ENCODE measurements around the gene ATP5F1B. TPM values are rescaled to one million over a fixed set of nuclear protein-coding genes. Genes with fewer than 3 reads are reported as not detected.

The ATP5F1B gene
- 100 to 1,000 TPM; 489 to 941 TPM for total RNA-seq

GRCh38 chr12:56645717-56646446 is at the start of gene ATP5F1B:
ATP5F1B (minus strand) TSS chr12:56645984; CDS start chr12:56645963, 21 bp downstream.
- Mint-ChIP-seq H3K36me3 (ENCODE audit: low read depth) (peaks cover 54% of the 10 kb centered on the region), H3K4me1 (peaks cover 13% of the 10 kb centered on the region), H3K4me3 (peak within 1 kb of the TSS; percentile 95), H3K27me3 (no peaks in the 10 kb centered on the region), H3K27ac (peak within 1 kb of the TSS; percentile 99), H3K9me3 (no peaks in the 10 kb centered on the region)
- peak; percentile 99 for ATAC-seq (replicated peaks)

GRCh38 chr12:56694161-56694560 is 48.4 kb upstream of the ATP5F1B start:
- no peaks in the 10 kb centered on the region for H3K9me3 Mint-ChIP-seq
- ATAC-seq (replicated peaks): no peak
- no peaks in the 10 kb centered on the region for H3K27me3 Mint-ChIP-seq
- H3K27ac Mint-ChIP-seq: no peak overlapping the region
- H3K4me3 Mint-ChIP-seq: no peak overlapping the region
- H3K36me3 Mint-ChIP-seq (ENCODE audit: low read depth): no peaks in the 10 kb centered on the region
- H3K4me1 Mint-ChIP-seq: no peaks in the 10 kb centered on the region

DNA sequence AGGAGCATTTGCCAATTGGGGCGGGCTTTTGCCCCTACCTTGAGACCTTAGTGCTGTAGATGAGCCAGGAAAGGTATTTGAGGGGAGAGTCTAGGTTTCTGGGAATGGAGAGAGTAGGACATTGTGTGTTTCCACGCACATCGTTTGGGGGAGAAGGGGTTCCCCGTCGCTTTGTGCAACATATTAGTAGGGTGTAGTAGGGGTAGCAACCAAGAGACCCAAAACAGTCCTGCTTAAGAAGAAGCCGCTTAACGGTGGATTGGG is 43.0 kb upstream of the ATP5F1B start:
- peak overlapping the region; percentile 95 for H3K4me3 Mint-ChIP-seq

GRCh38 chr12:56688129-56688845 is 42.5 kb upstream of the ATP5F1B start, which contains the start of gene PTGES3:
PTGES3 (minus strand) TSS chr12:56688284; CDS start chr12:56687999, 285 bp downstream.
- H3K27ac Mint-ChIP-seq: peak within 1 kb of the TSS; percentile 96
- H3K27me3 Mint-ChIP-seq: no peaks in the 10 kb centered on the region

More for the DNA sequence above, 43.0 kb upstream of the ATP5F1B start:
- Mint-ChIP-seq H3K4me1 (peaks cover 8% of the 10 kb centered on the region), H3K27me3 (no peaks in the 10 kb centered on the region), H3K27ac (peak overlapping the region; percentile 96), H3K9me3 (no peaks in the 10 kb centered on the region), H3K36me3 (ENCODE audit: low read depth) (peaks cover 53% of the 10 kb centered on the region)
- no peak for ATAC-seq (replicated peaks)

DNA sequence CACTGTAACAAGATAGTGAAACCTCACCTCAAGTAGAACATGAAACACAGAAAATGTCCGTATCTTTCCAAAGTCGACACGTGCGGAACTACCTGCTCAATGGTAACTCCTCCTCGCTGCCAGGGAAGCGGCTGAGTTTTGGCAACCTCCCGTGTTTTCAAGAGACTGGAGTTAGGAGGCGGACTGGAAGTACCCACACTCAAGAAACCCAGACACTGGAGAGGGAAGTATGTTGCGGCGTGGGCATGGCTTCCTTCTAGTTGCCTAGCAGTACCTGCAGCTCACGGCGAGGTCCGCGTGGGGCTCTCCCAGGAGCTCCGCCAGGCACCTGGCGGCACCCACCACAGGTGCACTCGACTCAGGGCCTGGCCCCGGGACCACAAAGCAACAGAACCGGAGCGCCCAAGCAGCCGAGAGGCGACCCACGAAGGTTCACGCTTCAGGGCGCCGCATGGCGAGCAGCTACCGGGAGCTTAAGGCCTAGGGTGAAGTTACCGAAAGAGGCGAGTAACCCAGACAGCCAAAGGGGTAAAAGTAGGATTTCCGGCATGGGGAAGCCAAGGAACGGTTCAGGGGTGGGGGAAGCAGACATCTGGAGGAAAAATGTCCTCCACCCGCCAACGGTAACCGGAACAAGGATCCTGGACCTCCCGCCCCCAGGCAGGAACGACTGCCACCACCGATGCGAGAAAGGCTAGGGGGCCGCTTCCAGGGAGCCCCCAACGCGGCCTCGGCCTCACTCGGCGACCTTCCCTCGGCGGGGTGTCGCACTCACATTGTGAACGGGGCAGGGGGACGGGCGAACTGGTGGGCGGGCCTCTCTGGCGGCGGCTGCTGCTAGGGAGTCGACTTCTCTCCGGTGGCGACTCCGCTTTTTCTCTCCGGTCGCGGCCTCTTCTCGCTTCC is 41.7 kb upstream of the ATP5F1B start:
- peaks cover 66% of the 10 kb centered on the region for H3K36me3 Mint-ChIP-seq (ENCODE audit: low read depth)
- ATAC-seq (replicated peaks): peak; percentile 37
- peak overlapping the region; percentile 96 for H3K27ac Mint-ChIP-seq
- H3K9me3 Mint-ChIP-seq: no peaks in the 10 kb centered on the region
- H3K4me1 Mint-ChIP-seq: peaks cover 8% of the 10 kb centered on the region
- H3K4me3 Mint-ChIP-seq: peak overlapping the region; percentile 95
- no peaks in the 10 kb centered on the region for H3K27me3 Mint-ChIP-seq

More at GRCh38 chr12:56688129-56688845, 42.5 kb upstream of the ATP5F1B start, which contains the start of gene PTGES3:
- H3K4me1 Mint-ChIP-seq: peaks cover 8% of the 10 kb centered on the region
- peaks cover 58% of the 10 kb centered on the region for H3K36me3 Mint-ChIP-seq (ENCODE audit: low read depth)
- H3K4me3 Mint-ChIP-seq: peak within 1 kb of the TSS; percentile 95
- H3K9me3 Mint-ChIP-seq: no peaks in the 10 kb centered on the region
- ATAC-seq (replicated peaks): peak; percentile 78

DNA sequence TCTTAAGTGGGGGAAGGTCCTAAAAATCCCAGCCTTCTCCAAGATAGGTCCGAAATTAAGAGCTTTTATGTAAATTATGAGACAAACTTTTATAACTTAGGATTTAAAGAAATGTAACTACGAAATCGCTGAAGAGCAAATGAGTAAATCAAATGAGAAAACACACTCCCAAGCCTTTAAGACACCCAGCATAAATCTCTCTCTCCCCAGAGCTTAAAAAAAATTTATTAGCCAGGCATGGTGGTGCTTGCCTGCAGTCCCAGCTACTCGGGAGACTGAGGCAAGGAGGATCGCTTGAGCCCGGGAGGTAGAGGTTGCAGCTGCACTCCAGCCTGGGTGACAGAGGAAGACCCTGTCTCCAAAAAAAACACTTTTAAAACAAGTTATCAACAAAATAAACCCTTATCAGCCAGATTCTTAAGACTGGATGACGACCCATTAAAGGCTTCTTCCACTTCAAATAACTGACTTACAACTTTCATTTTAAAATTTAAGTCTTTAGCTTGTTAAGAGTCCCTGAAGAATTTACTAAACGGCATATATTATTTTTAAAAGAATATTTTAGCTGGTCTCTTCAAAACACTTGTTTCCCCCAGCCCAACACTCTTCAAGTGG is 39.1 kb upstream of the ATP5F1B start:
- peaks cover 17% of the 10 kb centered on the region for H3K4me1 Mint-ChIP-seq
- peak overlapping the region; percentile 95 for H3K4me3 Mint-ChIP-seq
- H3K27ac Mint-ChIP-seq: peak overlapping the region; percentile 96
- no peak for ATAC-seq (replicated peaks)
- H3K27me3 Mint-ChIP-seq: no peaks in the 10 kb centered on the region
- H3K9me3 Mint-ChIP-seq: no peaks in the 10 kb centered on the region
- H3K36me3 Mint-ChIP-seq (ENCODE audit: low read depth): peaks cover 92% of the 10 kb centered on the region

- ATAC-seq (replicated peaks): no peak
- H3K27me3 Mint-ChIP-seq: no peaks in the 10 kb centered on the region
- no peaks in the 10 kb centered on the region for H3K9me3 Mint-ChIP-seq
- H3K4me3 Mint-ChIP-seq: peak overlapping the region; percentile 95
- peaks cover 27% of the 10 kb centered on the region for H3K4me1 Mint-ChIP-seq
- peak overlapping the region; percentile 96 for H3K27ac Mint-ChIP-seq
- H3K36me3 Mint-ChIP-seq (ENCODE audit: low read depth): peaks cover 100% of the 10 kb centered on the region
Measured at GRCh38 chr12:56682323-56682722, 36.5 kb upstream of the ATP5F1B start.

DNA sequence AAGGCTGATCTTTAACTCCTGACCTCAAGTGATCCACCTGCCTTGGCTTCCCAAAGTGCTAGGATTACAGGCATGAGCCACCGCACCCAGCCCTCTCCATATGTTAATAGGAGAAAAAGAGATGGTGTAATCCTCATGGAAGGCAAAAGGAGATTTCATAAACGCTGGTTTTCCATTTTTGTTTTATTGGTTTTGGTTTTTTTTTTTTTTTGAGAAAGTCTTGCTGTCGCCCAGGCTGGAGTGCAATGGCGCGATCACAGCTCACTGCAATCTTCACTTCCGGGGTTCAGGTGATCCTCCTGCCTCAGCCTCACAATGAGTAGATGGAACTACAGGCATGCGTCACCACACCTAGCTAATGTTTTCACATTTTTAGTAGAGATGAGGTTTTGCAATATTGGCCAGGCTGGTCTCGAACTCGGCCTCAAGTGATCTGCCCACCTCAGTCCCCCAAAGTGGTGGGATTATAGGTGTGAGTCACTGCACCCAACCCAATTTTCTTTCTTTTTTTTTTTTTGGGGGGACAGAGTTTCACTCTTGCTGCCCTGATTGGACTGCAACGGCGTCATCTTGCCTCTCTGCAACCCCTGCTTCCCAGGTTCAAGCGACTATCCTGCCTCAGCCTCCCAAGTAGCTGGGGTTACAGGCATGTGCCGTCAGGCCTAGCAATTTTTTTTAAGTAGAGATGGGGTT is 34.2 kb upstream of the ATP5F1B start:
- no peak for ATAC-seq (replicated peaks)
- peaks cover 100% of the 10 kb centered on the region for H3K36me3 Mint-ChIP-seq (ENCODE audit: low read depth)
- H3K9me3 Mint-ChIP-seq: no peaks in the 10 kb centered on the region
- H3K4me1 Mint-ChIP-seq: peaks cover 27% of the 10 kb centered on the region
- no peaks in the 10 kb centered on the region for H3K27me3 Mint-ChIP-seq
- H3K4me3 Mint-ChIP-seq: peak overlapping the region; percentile 45
- peak overlapping the region; percentile 22 for H3K27ac Mint-ChIP-seq

DNA sequence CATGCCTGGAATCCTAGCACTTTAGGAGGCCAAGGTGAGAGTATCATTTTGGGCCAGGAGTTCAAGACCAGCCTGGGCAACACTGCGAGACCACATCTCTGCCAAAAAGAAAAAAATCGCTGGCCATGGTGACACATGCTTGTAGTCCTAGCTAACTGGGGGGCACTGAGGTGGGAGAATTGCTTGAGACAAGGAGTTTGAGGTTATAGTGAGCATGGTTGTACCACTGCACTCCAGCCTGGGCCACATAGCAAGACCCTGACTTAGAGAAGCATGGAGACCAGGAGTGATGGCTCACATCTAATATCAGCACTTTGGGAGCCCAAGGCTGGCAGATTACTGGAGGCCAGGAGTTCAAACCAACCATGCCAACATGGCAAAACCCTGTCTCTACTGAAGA is 33.1 kb upstream of the ATP5F1B start:
- H3K27ac Mint-ChIP-seq: peak overlapping the region; percentile 33
- H3K9me3 Mint-ChIP-seq: no peaks in the 10 kb centered on the region
- no peak for ATAC-seq (replicated peaks)
- peaks cover 97% of the 10 kb centered on the region for H3K36me3 Mint-ChIP-seq (ENCODE audit: low read depth)
- H3K4me3 Mint-ChIP-seq: peak overlapping the region; percentile 45
- no peaks in the 10 kb centered on the region for H3K27me3 Mint-ChIP-seq
- H3K4me1 Mint-ChIP-seq: peaks cover 20% of the 10 kb centered on the region

DNA sequence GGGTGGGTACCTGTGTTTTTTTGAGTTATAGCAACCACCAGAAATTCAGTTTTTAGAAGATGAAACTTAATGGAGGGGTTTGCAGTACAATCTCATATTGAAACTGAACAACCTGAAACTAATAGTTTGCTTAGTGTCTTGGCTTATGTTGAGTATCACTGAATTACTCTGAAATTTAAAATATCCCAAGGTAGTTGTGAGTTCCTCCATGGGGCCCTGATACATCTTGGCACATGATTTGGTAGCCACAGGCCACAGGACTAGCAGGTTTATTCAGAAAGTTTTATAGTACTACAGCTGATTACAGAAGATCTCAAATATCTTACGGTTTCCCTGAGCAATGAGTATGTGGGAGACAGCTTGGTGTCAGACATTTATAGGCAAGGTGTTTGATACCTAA is 31.9 kb upstream of the ATP5F1B start:
- peaks cover 97% of the 10 kb centered on the region for H3K36me3 Mint-ChIP-seq (ENCODE audit: low read depth)
- H3K4me3 Mint-ChIP-seq: peak overlapping the region; percentile 45
- no peaks in the 10 kb centered on the region for H3K27me3 Mint-ChIP-seq
- peak; percentile 86 for ATAC-seq (replicated peaks)
- H3K9me3 Mint-ChIP-seq: no peaks in the 10 kb centered on the region
- peaks cover 19% of the 10 kb centered on the region for H3K4me1 Mint-ChIP-seq
- H3K27ac Mint-ChIP-seq: peak overlapping the region; percentile 49

DNA sequence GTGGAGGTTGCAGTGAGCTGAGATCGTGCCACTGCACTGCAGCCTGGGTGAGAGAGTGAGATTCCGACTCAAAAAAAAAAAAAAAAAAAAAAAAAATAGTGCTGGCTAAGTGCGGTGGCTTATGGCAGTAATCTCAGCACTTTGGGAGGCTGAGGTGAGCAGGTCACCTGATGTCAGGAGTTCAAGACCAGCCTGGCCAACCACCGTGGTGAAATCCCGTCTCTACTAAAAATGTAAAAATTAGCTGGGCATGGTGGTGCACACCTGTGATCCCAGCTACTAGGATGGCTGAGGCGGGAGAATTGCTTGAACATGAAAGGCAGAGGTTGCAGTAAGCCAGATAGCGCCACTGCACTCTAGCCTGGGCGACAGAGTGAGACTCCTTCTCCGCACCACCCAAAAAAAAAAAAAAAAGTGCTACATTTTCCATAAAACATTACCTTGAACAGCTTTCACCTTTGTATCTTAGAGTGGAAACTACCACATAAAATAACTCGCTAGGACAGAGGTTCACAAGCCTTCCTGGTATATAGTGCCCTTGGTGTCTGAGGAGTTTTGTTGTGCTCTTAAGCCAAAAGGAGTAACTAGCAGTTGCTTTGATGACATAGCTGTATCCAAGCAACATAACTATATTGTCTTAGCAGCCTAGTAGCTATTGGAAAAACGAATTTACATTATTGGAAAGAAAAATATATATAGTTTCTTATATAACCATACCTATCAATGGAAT is 31.2 kb upstream of the ATP5F1B start:
- H3K4me1 Mint-ChIP-seq: peaks cover 16% of the 10 kb centered on the region
- no peak overlapping the region for H3K4me3 Mint-ChIP-seq
- H3K36me3 Mint-ChIP-seq (ENCODE audit: low read depth): peaks cover 97% of the 10 kb centered on the region
- no peaks in the 10 kb centered on the region for H3K27me3 Mint-ChIP-seq
- H3K9me3 Mint-ChIP-seq: no peaks in the 10 kb centered on the region
- peak; percentile 23 for ATAC-seq (replicated peaks)
- peak overlapping the region; percentile 41 for H3K27ac Mint-ChIP-seq

- H3K9me3 Mint-ChIP-seq: no peaks in the 10 kb centered on the region
- no peak overlapping the region for H3K4me3 Mint-ChIP-seq
- H3K27ac Mint-ChIP-seq: no peak overlapping the region
- no peak for ATAC-seq (replicated peaks)
- no peaks in the 10 kb centered on the region for H3K27me3 Mint-ChIP-seq
- peaks cover 97% of the 10 kb centered on the region for H3K36me3 Mint-ChIP-seq (ENCODE audit: low read depth)
- H3K4me1 Mint-ChIP-seq: peaks cover 5% of the 10 kb centered on the region
Measured at GRCh38 chr12:56671608-56672007, 25.8 kb upstream of the ATP5F1B start.

GRCh38 chr12:56670836-56671235 is 25.1 kb upstream of the ATP5F1B start:
- Mint-ChIP-seq H3K4me1 (peaks cover 5% of the 10 kb centered on the region), H3K9me3 (no peaks in the 10 kb centered on the region), H3K36me3 (ENCODE audit: low read depth) (peaks cover 97% of the 10 kb centered on the region), H3K4me3 (no peak overlapping the region), H3K27me3 (no peaks in the 10 kb centered on the region), H3K27ac (no peak overlapping the region)
- no peak for ATAC-seq (replicated peaks)

All from activated T-helper 17 cell treated with anti-CD3 and anti-CD28 coated beads, Interleukin-2, amount 50 U/mL, for 72 hours (primary cell).